H9 (cell line): ENCODE data around the gene TRIB2. TPM values are rescaled to one million over a fixed set of nuclear protein-coding genes. Genes with fewer than 3 reads are reported as not detected.

Experiments used
- DNase-seq: peaks from one replicate; pipeline ENCODE4 v3.0.0-alpha.2; 2017
- H2AFZ ChIP-seq: one replicate; pipeline ENCODE4 v1.6.1; 2013; ENCODE audit warnings: mild to moderate bottlenecking, low read length, control low read depth, moderate library complexity
- H2AK5ac ChIP-seq: 2 replicates; pipeline ENCODE4 v1.6.1; 2013; ENCODE audit warnings: low read length, control low read depth, mixed read lengths; ENCODE audit not compliant: insufficient read length
- H2BK120ac ChIP-seq: one replicate; pipeline ENCODE4 v1.6.1; 2013; ENCODE audit warnings: low read depth, mild to moderate bottlenecking, low read length, control low read depth, inconsistent platforms; ENCODE audit not compliant: poor library complexity, severe bottlenecking
- H2BK12ac ChIP-seq: 2 replicates; pipeline ENCODE4 v1.6.1; 2013; ENCODE audit warnings: low read length, control low read depth, mixed read lengths, low read depth; ENCODE audit not compliant: insufficient read length
- H2BK15ac ChIP-seq: 2 replicates; pipeline ENCODE4 v1.6.1; 2013; ENCODE audit warnings: low read depth, low read length, control low read depth
- H2BK20ac ChIP-seq: one replicate; pipeline ENCODE4 v1.6.1; 2013; ENCODE audit warnings: low read depth, mild to moderate bottlenecking, low read length, control low read depth, inconsistent platforms; ENCODE audit not compliant: poor library complexity, severe bottlenecking
- H2BK5ac ChIP-seq: 2 replicates; pipeline ENCODE4 v1.6.1; 2013; ENCODE audit warnings: low read length, control low read depth, mixed read lengths; ENCODE audit not compliant: insufficient read length
- H3K14ac ChIP-seq: 2 replicates; pipeline ENCODE4 v1.6.1; 2013; ENCODE audit warnings: low read length, control low read depth; ENCODE audit not compliant: insufficient read depth
- H3K18ac ChIP-seq: 2 replicates; pipeline ENCODE4 v1.6.1; 2013; ENCODE audit warnings: low read depth, mild to moderate bottlenecking, mixed read lengths, low read length, control low read depth; ENCODE audit not compliant: insufficient read length
- H3K23ac ChIP-seq: 2 replicates; pipeline ENCODE4 v1.6.1; 2013; ENCODE audit warnings: low read length, control low read depth, mixed read lengths, low read depth; ENCODE audit not compliant: insufficient read length
- H3K23me2 ChIP-seq: 2 replicates; pipeline ENCODE4 v1.6.1; 2013; ENCODE audit warnings: low read depth, mild to moderate bottlenecking, mixed read lengths, low read length, control low read depth; ENCODE audit not compliant: insufficient read length, poor library complexity, severe bottlenecking
- H3K27ac ChIP-seq: 2 replicates; pipeline ENCODE4 v1.5.1; 2013; ENCODE audit warnings: low read length, control low read depth, mixed read lengths, low read depth; ENCODE audit not compliant: insufficient read length
- H3K27me3 ChIP-seq: 2 replicates; pipeline ENCODE4 v1.6.1; 2013; ENCODE audit warnings: low read length, control low read depth, inconsistent platforms; ENCODE audit not compliant: insufficient read depth
- H3K4ac ChIP-seq: 2 replicates; pipeline ENCODE4 v1.6.1; 2013; ENCODE audit warnings: low read depth, mild to moderate bottlenecking, control low read depth, inconsistent platforms, low read length, moderate library complexity
- H3K4me1 ChIP-seq: 2 replicates; pipeline ENCODE4 v1.6.1; 2013; ENCODE audit warnings: low read length, control low read depth, inconsistent platforms; ENCODE audit not compliant: insufficient read depth
- H3K4me2 ChIP-seq: 2 replicates; pipeline ENCODE4 v1.6.1; 2013; ENCODE audit warnings: low read length, control low read depth, mixed read lengths; ENCODE audit not compliant: insufficient read length, insufficient read depth
- H3K56ac ChIP-seq: 2 replicates; pipeline ENCODE4 v1.6.1; 2013; ENCODE audit warnings: low read depth, mild to moderate bottlenecking, mixed read lengths, low read length, control low read depth; ENCODE audit not compliant: insufficient read length
- H3K79me1 ChIP-seq: 2 replicates; pipeline ENCODE4 v1.6.1; 2013; ENCODE audit warnings: low read depth, mild to moderate bottlenecking, moderate library complexity, low read length, control low read depth, inconsistent platforms; ENCODE audit not compliant: insufficient read depth, poor library complexity, severe bottlenecking
- H3K79me2 ChIP-seq: 2 replicates; pipeline ENCODE4 v1.6.1; 2013; ENCODE audit warnings: low read length, control low read depth, inconsistent platforms; ENCODE audit not compliant: insufficient read depth
- H3K9ac ChIP-seq: 2 replicates; pipeline ENCODE4 v1.6.1; 2013; ENCODE audit warnings: low read length, control low read depth, mixed read lengths; ENCODE audit not compliant: insufficient read length; ENCODE audit errors: extremely low read depth
- H3K9me3 ChIP-seq: one replicate; pipeline ENCODE4 v1.6.1; 2013; ENCODE audit warnings: low read depth, low read length, inconsistent platforms; ENCODE audit not compliant: control insufficient read depth
- H3T11ph ChIP-seq: one replicate; pipeline ENCODE4 v1.6.1; 2013; ENCODE audit warnings: mild to moderate bottlenecking, low read length, control low read depth, inconsistent platforms
- H4K20me1 ChIP-seq: one replicate; pipeline ENCODE4 v1.6.1; 2013; ENCODE audit not compliant: control insufficient read depth, insufficient read length, insufficient read depth
- H4K5ac ChIP-seq: 2 replicates; pipeline ENCODE4 v1.6.1; 2013; ENCODE audit warnings: low read depth, mild to moderate bottlenecking, mixed read lengths, low read length, control low read depth; ENCODE audit not compliant: insufficient read length
- H4K8ac ChIP-seq: replicated peaks from 2 replicates; pipeline ENCODE4 v1.6.1; 2013; ENCODE audit warnings: low read length, control low read depth, mixed read lengths, low read depth; ENCODE audit not compliant: insufficient read length
- H4K91ac ChIP-seq: 2 replicates; pipeline ENCODE4 v1.6.1; 2013; ENCODE audit warnings: low read depth, mild to moderate bottlenecking, moderate library complexity, mixed read lengths, low read length, control low read depth; ENCODE audit not compliant: insufficient read length
- H3K27ac Mint-ChIP-seq, 3 experiments: 2 replicates in 2 of 3; 3 replicates in 1 of 3; pipeline ENCODE4 v1.8.0; 2020 to 2021; ENCODE audit warnings: mixed read lengths in 3 of 3, mild to moderate bottlenecking in 1 of 3, moderate library complexity in 1 of 3
- H3K27me3 Mint-ChIP-seq: 2 replicates; pipeline ENCODE4 v1.8.0; 2021; ENCODE audit warnings: low read depth, mild to moderate bottlenecking, moderate library complexity, mixed read lengths
- H3K36me3 Mint-ChIP-seq, 3 experiments: 2 replicates in 2 of 3; 3 replicates in 1 of 3; pipeline ENCODE4 v1.8.0; 2020 to 2021; ENCODE audit warnings: low read depth in 3 of 3, mixed read lengths in 3 of 3; ENCODE audit not compliant: insufficient read depth in 1 of 3
- H3K4me1 Mint-ChIP-seq, 2 experiments: 2 replicates each; pipeline ENCODE4 v1.8.0; 2020; ENCODE audit warnings: mixed read lengths in 2 of 2
- H3K4me3 Mint-ChIP-seq, 2 experiments: 2 replicates in 1 of 2; 3 replicates in 1 of 2; pipeline ENCODE4 v1.8.0; 2020 to 2021; ENCODE audit warnings: mild to moderate bottlenecking in 2 of 2, mixed read lengths in 2 of 2, moderate library complexity in 1 of 2
- H3K9me3 Mint-ChIP-seq, 2 experiments: 2 replicates in 1 of 2; 3 replicates in 1 of 2; pipeline ENCODE4 v1.8.0; 2020; ENCODE audit warnings: mild to moderate bottlenecking in 2 of 2, mixed read lengths in 2 of 2, moderate library complexity in 1 of 2
- CTCF ChIP-seq: fragments of 200-600 bp; sonication (generic); conservative IDR thresholded peaks from 3 replicates; pipeline ENCODE4 v1.8.0; 2021; ENCODE audit warnings: antibody characterized with exemption, mild to moderate bottlenecking
- WGBS: extraction: QIAGEN DNeasy Blood & Tissue Kit; methylation state at CpG from one replicate; pipeline ENCODE4 v1.1.7; 2013; ENCODE audit warnings: missing lambda C conversion rate, low lambda C conversion rate, mixed read lengths; ENCODE audit not compliant: insufficient read length; ENCODE audit errors: extremely low coverage; 5-methylcytosine and 5-hydroxymethylcytosine counted together
- total RNA-seq: library from RNA; stranded (reverse); gene quantifications from 2 replicates; pipeline ENCODE4 v1.2.1, GENCODE V29; 2021

Gene TRIB2
- total RNA-seq, 1 experiment from 2014 or later = 41.9 TPM

- Histone ChIP-seq H4K20me1 (no peaks in the 10 kb centered on the region), H2AK5ac (no peak overlapping the region), H2BK20ac (no peak overlapping the region), H3K56ac (no peak overlapping the region), H3K4me2 (no peak overlapping the region), H3K4ac (no peak overlapping the region), H3T11ph (no peak overlapping the region), H4K8ac (no peak overlapping the region), H3K9ac (no peak overlapping the region), H4K91ac (no peak overlapping the region), H3K23me2 (no peaks in the 10 kb centered on the region), H3K4me1 (no peaks in the 10 kb centered on the region), H2BK12ac (no peak overlapping the region), H3K79me1 (peaks cover 14% of the 10 kb centered on the region), H3K9me3 (no peaks in the 10 kb centered on the region), H2BK5ac (no peak overlapping the region), H2AFZ (no peak overlapping the region), H2BK120ac (no peak overlapping the region), H3K79me2 (peaks cover 33% of the 10 kb centered on the region; the same call in 1 of the 2 replicates), H3K27ac (no peak overlapping the region), H3K14ac (no peak overlapping the region), H3K18ac (no peak overlapping the region), H2BK15ac (no peak overlapping the region), H3K27me3 (no peaks in the 10 kb centered on the region), H3K23ac (no peak overlapping the region), H4K5ac (no peak overlapping the region)
- Mint-ChIP-seq H3K4me3 (no peak overlapping the region), H3K9me3 (no peaks in the 10 kb centered on the region), H3K27ac (no peak overlapping the region), H3K27me3 (no peaks in the 10 kb centered on the region), H3K4me1 (peaks cover 4 to 8% of the 10 kb centered on the region in 2 experiments; a peak in 3 of 4 replicates), H3K36me3 (peaks cover 67 to 95% (median 73%) of the 10 kb centered on the region in 3 experiments)
- no CpG with 5 or more reads among the region's 9 CpGs for WGBS
- DNase-seq = no peak
- no peak for TF ChIP-seq CTCF
Measured at GRCh38 chr2:12728221-12728777, 11.6 kb downstream of the TRIB2 start.
